Kidney (tissue), 14 donors: ENCODE data around the gene SPHK2. TPM values are rescaled to one million over a fixed set of nuclear protein-coding genes. Genes with fewer than 3 reads are reported as not detected.

ENCODE experiments used
- DNase-seq, 5 donors: peaks; one replicate each; pipeline ENCODE4 v3.0.0-alpha.2; 2013 to 2020
- FAIRE-seq: peaks from 2 replicates; lab custom pipeline; 2012; peaks lifted over from hg19 to GRCh38; lab: Jason Lieb, UNC
- H3K27ac ChIP-seq, 2 donors: one replicate each; pipeline ENCODE4 v1.7.0; 2013; ENCODE audit warnings: low read depth in 2 of 2, low read length in 2 of 2, inconsistent platforms in 1 of 2
- H3K27me3 ChIP-seq: one replicate; pipeline ENCODE4 v1.7.1; 2013; ENCODE audit warnings: low read length, inconsistent platforms; ENCODE audit not compliant: control insufficient read depth, insufficient read depth
- H3K36me3 ChIP-seq, 3 donors: one replicate each; pipeline versions ENCODE4 v1.7.0 to v1.7.1; 2013; ENCODE audit warnings: low read length in 3 of 3, control low read depth in 1 of 3, inconsistent platforms in 1 of 3; ENCODE audit not compliant: insufficient read depth in 3 of 3, control insufficient read depth in 2 of 3
- H3K4me1 ChIP-seq, 3 donors: one replicate each; pipeline versions ENCODE4 v1.7.0 to v1.7.1; 2013; ENCODE audit warnings: low read length in 3 of 3, inconsistent platforms in 1 of 3, low read depth in 1 of 3; ENCODE audit not compliant: control insufficient read depth in 2 of 3, insufficient read depth in 2 of 3
- H3K4me3 ChIP-seq, 3 donors: one replicate each; pipeline versions ENCODE4 v1.7.0 to v1.8.1; 2013; ENCODE audit warnings: low read length in 3 of 3, control low read depth in 1 of 3, inconsistent platforms in 1 of 3
- H3K9ac ChIP-seq, 3 donors: one replicate each; pipeline versions ENCODE4 v1.7.0 to v1.7.1; 2013; ENCODE audit warnings: low read length in 3 of 3, control low read depth in 1 of 3, inconsistent platforms in 1 of 3
- H3K9me3 ChIP-seq, 3 donors: one replicate each; pipeline versions ENCODE4 v1.7.0 to v1.7.1; 2013; ENCODE audit warnings: low read length in 3 of 3, control low read depth in 1 of 3, inconsistent platforms in 1 of 3; ENCODE audit not compliant: control insufficient read depth in 2 of 3, insufficient read depth in 1 of 3
- intact Hi-C: fragments of 100-400 bp; cut with DNase I; formaldehyde crosslinking; loops from one replicate; pipeline ENCODE4 v1.11.1; 2022
- polyA plus RNA-seq: library from polyadenylated mRNA; stranded (reverse); fragments of 350-450 nt; fragmentation: Illumina TruSeq; extraction: RNeasy Lipid Tissue Mini Kit (QIAGEN cat#74804); gene quantifications from one replicate; pipeline ENCODE4 v1.2.3, GENCODE V29; 2014; ENCODE audit warnings: low read depth, low replicate concordance; ENCODE audit not compliant: insufficient read depth
- total RNA-seq: library from RNA; stranded (reverse); fragmentation: NEBNext Ultra II Directional; extraction: Animal tissue kit (Norgen Biotek cat#: 25700); gene quantifications from one replicate; pipeline ENCODE4 v1.2.1, GENCODE V29; 2021
- TF ChIP-seq, protein P1 (sequence below): IDR thresholded peaks from 3 replicates; pipeline ENCODE4 v1.5.1; 2012; ENCODE audit warnings: mild to moderate bottlenecking, moderate library complexity, borderline replicate concordance; ENCODE audit not compliant: insufficient read depth; ENCODE audit errors: extremely low read depth
- donor health status: control.
- donor health status: control.
- donor health status: control.
- donor health status: control.
- donor health status: control.
- donor health status: DM: yes; HTN: yes; CAD: no.
- donor health status: Normal renal cell carcinoma (clear cell type).

SPHK2 gene
- total and polyA plus RNA-seq, 2 donors from 2014 or later, result 23.3 to 37.2 TPM

DNA sequence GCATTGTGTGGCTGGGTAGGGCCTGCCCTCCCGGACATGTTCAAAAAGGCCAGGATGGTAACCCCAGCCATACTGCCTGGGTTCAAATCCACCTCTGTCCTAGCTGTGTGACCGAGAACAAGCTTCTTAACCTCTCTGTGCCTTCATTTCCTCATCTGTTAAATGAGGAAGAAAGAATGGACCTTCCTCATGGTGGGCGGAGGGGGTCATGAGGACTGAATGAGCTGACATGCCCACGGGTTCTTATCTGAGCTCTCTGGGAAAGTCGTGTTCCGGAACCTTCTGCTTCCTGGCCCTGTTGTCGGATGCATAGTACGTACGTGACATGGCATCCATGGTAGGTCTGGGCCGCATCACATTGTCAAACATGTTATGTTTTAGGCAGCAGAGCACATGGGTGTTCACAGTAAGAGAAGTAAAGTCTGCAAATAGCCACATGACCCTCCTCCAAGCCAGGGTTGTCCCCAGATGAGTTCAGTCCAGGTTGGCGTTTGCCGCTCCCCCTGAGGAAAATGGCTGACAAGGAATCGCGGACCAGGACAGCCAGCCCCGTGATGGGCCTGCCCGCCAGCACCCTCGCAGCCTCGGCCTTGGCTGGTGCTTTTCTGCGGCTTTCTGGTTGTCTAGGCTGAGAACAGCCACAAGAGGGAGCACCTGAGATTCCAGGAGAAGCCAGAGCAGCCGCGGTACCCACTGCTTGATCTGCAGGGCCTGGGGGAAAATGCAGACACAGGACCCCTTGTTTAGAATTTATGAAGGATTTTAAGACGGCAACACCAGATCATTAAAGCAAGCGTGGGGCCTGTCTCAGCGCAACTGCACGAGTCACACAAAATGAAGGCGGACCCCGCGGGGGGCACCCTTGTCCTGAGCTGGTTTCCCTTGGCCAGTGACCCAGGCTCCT is 55.9 kb downstream of the SPHK2 start:
- Histone ChIP-seq H3K4me1 (peaks cover 0 to 4% (median 0%) of the 10 kb centered on the region in 3 donors), H3K9me3 (no peaks in the 10 kb centered on the region), H3K9ac (peak overlapping the region in 1 of 3 donors; percentile 38), H3K4me3 (no peak overlapping the region), H3K36me3 (no peaks in the 10 kb centered on the region), H3K27ac (peak overlapping the region in 1 of 2 donors; percentile 5), H3K27me3 (no peaks in the 10 kb centered on the region)
- DNase-seq (peak; percentile 86 to 94 (median 91)), FAIRE-seq (no peak)
- TF ChIP-seq, protein P1, sequence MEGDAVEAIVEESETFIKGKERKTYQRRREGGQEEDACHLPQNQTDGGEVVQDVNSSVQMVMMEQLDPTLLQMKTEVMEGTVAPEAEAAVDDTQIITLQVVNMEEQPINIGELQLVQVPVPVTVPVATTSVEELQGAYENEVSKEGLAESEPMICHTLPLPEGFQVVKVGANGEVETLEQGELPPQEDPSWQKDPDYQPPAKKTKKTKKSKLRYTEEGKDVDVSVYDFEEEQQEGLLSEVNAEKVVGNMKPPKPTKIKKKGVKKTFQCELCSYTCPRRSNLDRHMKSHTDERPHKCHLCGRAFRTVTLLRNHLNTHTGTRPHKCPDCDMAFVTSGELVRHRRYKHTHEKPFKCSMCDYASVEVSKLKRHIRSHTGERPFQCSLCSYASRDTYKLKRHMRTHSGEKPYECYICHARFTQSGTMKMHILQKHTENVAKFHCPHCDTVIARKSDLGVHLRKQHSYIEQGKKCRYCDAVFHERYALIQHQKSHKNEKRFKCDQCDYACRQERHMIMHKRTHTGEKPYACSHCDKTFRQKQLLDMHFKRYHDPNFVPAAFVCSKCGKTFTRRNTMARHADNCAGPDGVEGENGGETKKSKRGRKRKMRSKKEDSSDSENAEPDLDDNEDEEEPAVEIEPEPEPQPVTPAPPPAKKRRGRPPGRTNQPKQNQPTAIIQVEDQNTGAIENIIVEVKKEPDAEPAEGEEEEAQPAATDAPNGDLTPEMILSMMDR, result peak; percentile 84
- intact Hi-C loops, result no loop called here

DNA sequence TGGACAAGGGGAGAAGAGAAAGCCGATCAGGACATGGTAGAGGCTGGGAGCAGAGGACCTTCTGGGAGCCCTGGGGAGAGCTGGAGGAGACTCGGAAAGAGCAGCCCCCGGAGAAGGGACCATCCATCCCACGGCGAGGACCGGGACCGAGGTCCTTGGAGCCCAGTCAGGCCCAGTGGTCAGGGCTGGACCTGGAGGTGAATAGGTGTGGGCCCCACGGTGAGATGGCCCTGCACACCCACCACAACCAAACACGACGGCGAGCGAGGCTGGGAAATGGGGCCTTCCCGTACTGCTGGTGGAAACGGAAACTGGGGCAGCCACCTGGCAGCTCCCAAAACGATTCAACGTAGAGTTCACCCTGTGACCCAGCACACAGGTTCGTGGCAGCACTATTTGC is 57.2 kb downstream of the SPHK2 start:
- Histone ChIP-seq H3K27ac (no peak overlapping the region), H3K9me3 (no peaks in the 10 kb centered on the region), H3K9ac (no peak overlapping the region), H3K4me3 (no peak overlapping the region), H3K4me1 (peaks cover 0 to 4% (median 2%) of the 10 kb centered on the region in 3 donors), H3K36me3 (no peaks in the 10 kb centered on the region), H3K27me3 (no peaks in the 10 kb centered on the region)
- TF ChIP-seq, protein P1, result no peak
- DNase-seq, result no peak
- FAIRE-seq, result no peak
- intact Hi-C loops, result no loop called here

DNA sequence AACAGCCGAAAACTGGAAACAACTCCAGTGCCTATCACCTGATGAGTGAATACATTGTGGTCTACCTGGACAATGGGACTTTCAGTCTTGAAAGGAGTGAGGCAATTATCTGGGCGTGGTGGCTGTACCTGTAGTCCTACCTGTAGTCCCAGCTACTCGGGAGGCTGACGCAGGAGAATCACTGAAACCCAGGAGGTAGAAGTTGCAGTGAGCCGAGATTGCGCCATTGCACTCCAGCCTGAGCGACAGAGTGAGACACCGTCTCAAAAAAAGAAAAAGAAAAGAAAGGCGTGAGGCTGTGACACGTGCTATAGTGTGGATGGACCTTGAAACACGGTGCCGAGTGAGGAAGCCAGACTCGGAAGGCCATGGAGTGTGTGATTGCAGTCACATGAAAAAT is 57.6 kb downstream of the SPHK2 start:
- Histone ChIP-seq H3K27ac (no peak overlapping the region), H3K27me3 (no peaks in the 10 kb centered on the region), H3K36me3 (no peaks in the 10 kb centered on the region), H3K9ac (no peak overlapping the region), H3K4me1 (peaks cover 0 to 4% (median 2%) of the 10 kb centered on the region in 3 donors), H3K9me3 (no peaks in the 10 kb centered on the region), H3K4me3 (no peak overlapping the region)
- TF ChIP-seq, protein P1, result no peak
- intact Hi-C loops, result no loop called here
- DNase-seq (no peak), FAIRE-seq (no peak)
